HCT116 (cell line): Measurements from ENCODE around the gene MTUS2.

ENCODE experiments used
- CEBPB ChIP-seq: IDR thresholded peaks from 2 replicates; pipeline ENCODE4 v1.6.1; 2012; ENCODE audit warnings: low read depth
- CTCF ChIP-seq, 3 experiments: fragments of 200-600 bp in 1 of 3; sonication (generic) in 1 of 3; IDR thresholded peaks in 2 of 3; conservative IDR thresholded peaks in 1 of 3; 2 replicates each; pipeline ENCODE4 v1.5.1; 2012 to 2017; ENCODE audit warnings: low read depth in 2 of 3, low read length in 2 of 3, antibody characterized with exemption in 1 of 3, borderline replicate concordance in 1 of 3, control low read depth in 1 of 3, mild to moderate bottlenecking in 1 of 3, mixed read lengths in 1 of 3, mixed run types in 1 of 3, moderate library complexity in 1 of 3; ENCODE audit not compliant: insufficient read depth in 1 of 3
- FOSL1 ChIP-seq: IDR thresholded peaks from 2 replicates; pipeline ENCODE4 v1.6.1; 2012; ENCODE audit warnings: low read depth
- SP1 ChIP-seq: IDR thresholded peaks from 2 replicates; pipeline ENCODE4 v1.6.1; 2012; ENCODE audit warnings: low read depth
- SRF ChIP-seq: IDR thresholded peaks from 2 replicates; pipeline ENCODE4 v1.6.1; 2012; ENCODE audit warnings: low read depth

DNA sequence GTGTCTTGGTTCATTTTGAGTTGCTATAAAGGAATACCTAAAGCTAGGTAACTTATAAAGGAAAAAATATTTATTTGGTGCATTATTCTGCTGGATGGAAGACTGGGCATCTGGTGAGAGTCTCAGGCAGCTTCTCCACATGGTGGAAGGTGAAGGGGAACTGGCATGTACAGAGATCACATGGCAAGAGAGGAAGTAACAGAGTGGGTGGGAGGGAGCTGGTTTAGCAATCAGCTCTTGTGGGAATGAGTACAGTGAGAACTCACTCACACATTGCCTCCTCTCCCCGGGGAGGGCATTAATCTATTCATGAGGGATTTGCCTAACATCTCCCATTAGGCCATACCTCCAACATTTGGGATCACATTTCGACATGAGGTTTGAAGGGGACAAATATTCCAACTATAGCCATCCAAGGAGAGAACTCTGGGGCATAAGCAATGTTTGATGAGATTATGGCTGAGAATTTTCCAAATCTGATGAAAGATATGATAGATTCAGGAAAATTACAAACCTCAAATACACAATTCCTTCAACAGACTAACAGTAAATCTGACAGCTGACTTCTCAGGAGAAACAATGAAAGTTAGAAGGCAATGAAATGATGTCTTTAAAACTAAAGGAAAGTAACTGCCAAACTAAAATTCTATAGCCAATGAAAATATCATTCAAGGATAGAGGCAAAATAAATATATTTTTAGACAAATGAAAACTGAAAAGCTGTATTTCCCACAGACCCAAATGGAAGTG is 52.5 kb downstream of the MTUS2 start:
- TF ChIP-seq SP1 (no peak), CTCF (IDR thresholded peaks at IDR 0.05 in 2 of 3, conservative IDR thresholded peaks at IDR 0.05 in 1 of 3; ENCODE audit: borderline replicate concordance in 1 of 3, insufficient read depth in 1 of 3, low read depth in 2 of 3, low read length in 2 of 3) (no peak), CEBPB (no peak), FOSL1 (no peak), SRF (no peak)
